SKM-1 (cell line): ENCODE data around the gene AXL.

Experiments used
- DNase-seq: peaks from one replicate; lab custom pipeline; 2025; ENCODE audit not compliant: unreplicated experiment; lab: John Stamatoyannopoulos, UW

AXL gene

DNA sequence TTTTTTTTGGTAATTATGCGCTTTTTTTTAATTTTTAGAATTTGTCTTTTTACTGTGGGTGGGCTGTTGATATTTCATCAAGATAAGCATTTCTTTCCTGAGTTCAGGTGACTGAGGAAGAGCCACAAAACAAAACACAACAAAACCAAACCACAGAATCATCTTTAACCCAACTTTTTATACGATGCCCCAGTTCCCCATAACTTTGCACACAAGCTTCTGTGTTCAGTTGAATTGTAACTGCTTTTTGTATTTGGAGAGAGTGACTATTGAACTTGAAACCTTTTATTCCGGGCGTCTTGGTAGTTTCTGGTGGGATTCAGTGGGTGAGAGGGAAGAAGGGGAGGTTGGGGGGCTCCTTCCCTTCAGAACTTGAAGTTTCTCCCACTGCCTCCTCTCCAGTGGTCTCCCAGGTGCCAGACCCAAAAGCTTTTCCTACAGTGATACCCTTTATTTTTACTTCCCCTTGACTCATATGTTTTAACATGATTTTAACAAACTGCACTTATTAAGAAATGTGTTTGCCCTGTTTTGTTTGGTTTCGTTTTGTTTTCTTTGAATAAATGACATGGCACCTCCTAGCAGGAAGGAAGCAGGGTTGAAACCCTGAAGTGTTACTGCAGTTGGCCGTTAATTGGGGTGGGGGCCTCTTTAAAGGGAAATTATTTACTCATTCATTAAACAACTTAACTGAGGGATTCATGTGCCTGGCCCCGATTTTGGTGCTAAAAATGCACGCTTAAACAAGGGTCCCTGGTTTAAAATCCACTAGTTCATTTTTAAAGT, 88.3 kb downstream of the AXL start:
- no peak for DNase-seq

DNA sequence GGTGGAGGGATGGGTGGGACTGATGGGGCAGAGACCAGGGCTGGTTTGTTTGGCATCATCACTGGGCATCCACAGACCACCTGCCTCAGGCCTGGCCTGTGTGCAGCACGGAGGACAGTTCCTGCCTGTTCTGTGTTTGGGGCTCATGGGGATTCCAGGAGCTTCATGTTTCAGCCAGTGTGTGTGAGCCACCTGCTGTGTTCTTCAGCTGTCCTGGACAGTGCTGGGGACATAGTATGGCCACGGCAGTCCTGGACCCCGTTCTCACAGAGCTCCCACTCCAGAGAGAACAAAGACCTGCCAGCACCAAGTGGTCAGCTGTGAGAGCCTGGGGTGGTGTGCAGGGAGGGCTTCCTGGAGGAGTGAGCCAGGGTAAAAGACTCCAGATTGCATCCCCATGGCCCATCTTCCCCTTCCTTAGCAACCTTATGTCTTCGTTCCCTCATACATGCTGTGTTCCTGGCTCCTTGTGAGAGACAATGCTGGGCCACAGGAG, 89.0 kb downstream of the AXL start:
- no peak for DNase-seq

DNA sequence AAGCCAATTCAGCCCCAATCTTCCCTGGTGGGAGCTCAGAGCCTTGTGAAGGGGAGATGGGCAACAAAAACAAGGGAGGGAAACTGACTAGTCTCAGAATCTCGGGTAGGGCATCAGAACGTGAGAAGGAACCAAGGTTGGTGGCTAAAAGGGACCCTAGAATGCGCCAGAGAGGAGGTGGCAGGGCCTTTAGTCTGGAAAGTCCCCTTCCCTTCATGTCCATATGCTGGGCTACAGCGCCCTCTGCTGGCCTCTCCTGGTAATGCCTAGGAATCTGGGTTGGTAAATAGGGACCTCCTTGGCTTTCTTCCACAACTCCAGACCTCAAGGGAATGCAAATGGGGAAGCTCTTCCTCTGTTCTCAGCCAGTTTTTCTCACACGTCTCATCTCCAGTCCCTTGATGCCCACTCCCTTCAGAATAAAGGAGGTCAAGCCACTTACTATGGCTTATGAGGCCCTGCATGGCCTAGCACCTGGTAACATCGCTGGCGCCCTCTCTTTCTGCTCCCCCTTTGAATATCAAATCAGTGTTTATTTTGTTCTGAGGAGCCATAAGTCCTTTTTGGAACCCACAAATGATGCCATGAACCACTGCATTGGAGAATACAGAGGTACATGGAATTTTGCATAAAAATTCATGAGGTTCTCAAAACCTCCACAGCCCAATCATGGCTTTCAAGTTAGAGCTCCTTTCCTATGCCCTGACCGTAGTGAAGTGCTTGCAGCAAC, 89.6 kb downstream of the AXL start:
- peak; percentile 51 for DNase-seq

DNA sequence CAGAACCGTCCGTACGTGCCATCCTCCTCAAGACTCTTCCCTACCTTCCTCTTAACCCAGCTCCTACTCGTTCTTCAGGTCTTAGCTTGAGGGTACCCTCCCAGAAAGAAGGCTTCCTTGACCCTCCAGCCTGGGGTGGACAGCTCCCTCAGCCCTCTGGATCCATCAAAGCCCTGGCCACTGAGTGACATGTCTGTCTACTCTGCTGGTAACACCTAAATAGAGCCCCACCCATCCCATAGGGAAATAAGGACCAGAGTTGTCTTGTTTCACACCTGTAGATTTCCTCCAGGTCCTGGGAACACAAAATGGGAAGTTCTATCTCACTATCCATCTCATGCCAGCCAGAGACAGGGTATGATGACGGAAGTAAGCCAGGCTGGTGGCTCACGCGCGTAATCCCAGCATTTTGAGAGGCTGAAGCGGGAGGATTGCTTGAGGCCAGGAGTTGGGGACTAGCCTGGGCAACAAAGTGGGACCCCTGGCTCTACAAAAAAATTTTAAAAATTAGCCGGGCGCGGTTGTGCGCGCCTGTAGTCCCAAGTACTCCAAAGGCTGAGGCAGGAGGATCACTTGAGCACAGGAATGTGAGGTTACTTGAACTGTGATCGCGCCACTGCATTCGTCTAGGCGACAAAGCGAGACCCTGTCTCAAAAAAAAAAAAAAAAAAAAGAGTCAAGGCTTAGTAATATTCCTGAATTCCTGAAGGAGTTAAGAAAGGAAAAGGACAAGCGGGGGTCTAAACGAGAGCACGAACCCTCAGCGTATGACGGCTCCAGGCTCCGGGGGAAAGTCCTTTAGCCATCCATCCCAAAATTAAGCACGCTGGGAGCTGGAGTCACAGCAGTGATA, 90.4 kb downstream of the AXL start:
- no peak for DNase-seq

DNA sequence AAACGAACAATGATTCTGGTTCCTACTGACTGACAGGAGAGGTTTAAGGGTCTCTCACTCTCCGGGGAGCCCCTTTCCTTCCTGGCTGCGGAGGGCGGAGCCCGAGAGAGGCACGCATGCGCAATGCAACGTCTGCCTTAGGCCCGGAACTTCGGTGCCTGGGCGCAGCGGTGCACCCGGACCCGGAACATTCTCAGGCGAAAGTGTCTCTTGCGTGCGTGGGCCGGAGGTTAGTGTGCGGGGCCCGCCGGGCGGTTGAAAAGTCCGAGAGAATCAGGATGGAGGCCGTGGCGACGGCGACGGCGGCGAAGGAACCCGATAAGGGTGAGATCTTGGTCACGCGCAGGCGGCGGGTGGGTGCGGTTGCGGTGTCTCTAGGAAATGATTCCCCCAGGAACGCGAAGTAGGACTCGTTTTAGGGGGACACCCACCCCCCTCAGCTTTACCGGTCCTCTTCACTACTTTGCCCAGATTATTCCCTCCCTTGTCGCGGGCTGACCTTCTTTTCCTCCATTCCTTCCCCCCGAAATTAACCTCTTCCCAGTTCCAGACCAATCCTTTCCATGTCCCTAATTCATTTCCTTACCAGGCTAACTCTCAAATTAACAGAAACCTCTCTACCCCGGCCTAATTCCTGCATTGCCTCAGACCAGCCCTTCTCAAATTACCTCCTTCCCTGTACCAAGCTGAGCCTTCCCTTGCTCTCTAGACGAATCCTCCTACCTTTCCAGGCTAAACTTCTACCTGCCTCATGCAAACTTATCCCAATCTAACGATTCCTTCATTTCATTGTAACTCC, 91.2 kb downstream of the AXL start, which contains the start of gene CCDC97:
CCDC97 (plus strand) TSS at position 140 of the 799 bp plus-strand sequence; CDS start at position 279, 139 bp downstream.
- DNase-seq, result peak; percentile 85

DNA sequence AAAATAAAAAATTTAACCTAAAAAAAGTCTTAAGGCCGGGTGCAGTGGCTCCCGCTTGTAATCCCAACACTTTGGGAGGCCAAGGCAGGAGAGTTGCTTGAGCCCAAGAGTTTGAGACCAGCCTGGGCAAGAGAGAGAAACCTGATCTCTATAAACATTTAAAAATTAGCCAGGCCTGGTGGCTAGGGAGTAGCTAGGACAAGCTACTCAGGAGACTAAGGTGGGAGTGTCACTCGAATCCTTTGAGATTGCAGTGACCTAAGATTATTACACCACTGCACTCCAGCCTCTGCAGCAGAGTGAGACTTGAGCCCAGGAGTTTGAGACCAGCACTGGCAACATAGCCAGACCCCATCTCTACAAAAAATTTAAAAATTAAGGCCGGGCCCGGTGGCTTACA, 92.0 kb downstream of the AXL start:
- no peak for DNase-seq
